Central memory CD4-positive, alpha-beta T cell (primary cell): ENCODE results near the gene BRAT1.

Source experiments
- DNase-seq: peaks from one replicate; pipeline ENCODE4 v3.0.0; 2022

Gene BRAT1

GRCh38 chr7:2494191-2495130 lies 60.9 kb downstream of the BRAT1 start:
- no peak for DNase-seq

- DNase-seq = no peak
Measured at GRCh38 chr7:2493205-2494164, 61.8 kb downstream of the BRAT1 start.

- no peak for DNase-seq
Measured at GRCh38 chr7:2492038-2492437, 63.3 kb downstream of the BRAT1 start.

- DNase-seq = no peak
Measured at GRCh38 chr7:2490181-2490651, 65.1 kb downstream of the BRAT1 start.

- DNase-seq = no peak
Measured at GRCh38 chr7:2488681-2489080, 66.6 kb downstream of the BRAT1 start.

GRCh38 chr7:2488272-2488645 lies 67.1 kb downstream of the BRAT1 start:
- no peak for DNase-seq
